ENCODE data around the gene NHP2. TPM values are rescaled to one million over a fixed set of nuclear protein-coding genes. Genes with fewer than 3 reads are reported as not detected.

Gene NHP2
- total and polyA plus RNA-seq, 9 of the 15 experiments (the other 6 are each of a cell fraction or from before 2014, with no cell fraction given), result 52.8 to 622 (median 144) TPM

DNA sequence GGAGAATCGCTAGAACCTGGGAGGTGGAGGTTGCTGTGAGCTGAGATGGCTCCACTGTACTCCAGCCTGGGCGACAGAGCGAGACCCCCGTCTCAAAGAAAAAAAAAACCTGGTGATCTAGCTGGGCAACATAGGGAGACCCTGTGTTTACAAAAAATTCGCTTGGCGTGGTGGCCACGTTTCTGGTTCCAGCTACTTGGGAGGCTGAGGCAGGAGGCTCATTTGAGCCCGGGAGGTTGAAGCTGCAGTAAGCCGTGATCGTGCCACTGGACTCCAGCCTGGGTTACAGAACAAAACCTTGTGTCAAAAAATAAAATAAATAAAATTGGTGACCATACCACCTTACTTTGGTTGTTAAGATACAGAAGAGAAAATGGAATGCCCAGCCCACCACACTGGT lies 48.9 kb upstream of the NHP2 start:
- FAIRE-seq (no peak), DNase-seq (ENCODE audit: extremely low read depth in 1 of 4, low spot score in 3 of 4) (no peak), ATAC-seq (no peak)
- H3K9ac ChIP-seq (ENCODE audit: insufficient read depth in 1 of 2, low read depth in 2 of 2, low read length in 2 of 2), result peak overlapping the region; percentile 40 to 81
- in situ Hi-C loops (cut with MboI) (no loop called here), intact Hi-C loops (cut with micrococcal nuclease) (no loop called here)
- peaks cover 26% of the 10 kb centered on the region for H4K20me1 ChIP-seq (replicated peaks; ENCODE audit: control insufficient read depth, insufficient read depth, low read length)
- no peaks in the 10 kb centered on the region for H3K9me3 ChIP-seq (replicated peaks; ENCODE audit: control insufficient read depth, insufficient read depth, low read depth, low read length)
- no peaks in the 10 kb centered on the region for H3K27me3 ChIP-seq (ENCODE audit: control insufficient read depth in 2 of 2, insufficient read depth in 2 of 2, low read length in 2 of 2)
- TF ChIP-seq SUPT5H (IDR thresholded peaks at IDR 0.05) (0 out of 2 replicates have a peak, but pooled peaks have one; percentile 15), ILK (tag; IDR thresholded peaks at IDR 0.05; ENCODE audit: borderline replicate concordance, low read depth) (no peak), SRSF9 (IDR thresholded peaks at IDR 0.05; ENCODE audit: borderline replicate concordance, low read depth, low read length) (no peak)
- TF ChIP-seq, protein P1, sequence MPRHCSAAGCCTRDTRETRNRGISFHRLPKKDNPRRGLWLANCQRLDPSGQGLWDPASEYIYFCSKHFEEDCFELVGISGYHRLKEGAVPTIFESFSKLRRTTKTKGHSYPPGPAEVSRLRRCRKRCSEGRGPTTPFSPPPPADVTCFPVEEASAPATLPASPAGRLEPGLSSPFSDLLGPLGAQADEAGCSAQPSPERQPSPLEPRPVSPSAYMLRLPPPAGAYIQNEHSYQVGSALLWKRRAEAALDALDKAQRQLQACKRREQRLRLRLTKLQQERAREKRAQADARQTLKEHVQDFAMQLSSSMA (CRISPR knock-in tag; IDR thresholded peaks at IDR 0.05), result no peak
- H3K4me2 ChIP-seq (ENCODE audit: insufficient read depth, low read length), result peak overlapping the region; percentile 67
- POLR2A ChIA-PET, result interaction anchor here (0.7 to 1.3 kb wide), 3 partner anchors 10 to 481 kb away, joined by 3 to 4 read pairs (median 4); no protein-coding TSS in a partner anchor
- H2AFZ ChIP-seq (ENCODE audit: low read depth, low read length), result 0 out of 2 replicates have a peak overlapping the region, but pooled peaks have one; percentile 18
- 86% methylated on average over 9 of the region's 10 CpGs for WGBS (ENCODE audit: insufficient coverage, low coverage, missing lambda C conversion rate)
- H3K9me1 ChIP-seq (ENCODE audit: control insufficient read depth, insufficient read depth, low read length), result peaks cover 5% of the 10 kb centered on the region
- H3K27ac ChIP-seq (ENCODE audit: extremely low read depth, low read depth, low read length), result no peak overlapping the region; the same call in 2 of the 3 replicates
- H3K36me3 ChIP-seq (ENCODE audit: control insufficient read depth, insufficient read depth, low read length), result peaks cover 23% of the 10 kb centered on the region
- H3K4me3 ChIP-seq, result peak overlapping the region; percentile 30
- peaks cover 15 to 17% of the 10 kb centered on the region in 2 experiments; a peak in 4 of 5 replicates for H3K4me1 ChIP-seq (replicated peaks in 1 of 2; ENCODE audit: control insufficient read depth in 2 of 2, insufficient read depth in 2 of 2, low read length in 2 of 2)
- H3K79me2 ChIP-seq (ENCODE audit: control insufficient read depth, insufficient read depth, low read length), result peaks cover 45% of the 10 kb centered on the region
- no TSS peak for BruUV-seq (replicated peaks)
- CTCF ChIA-PET (ENCODE audit: low intra/inter-chr PET ratio), result no interaction called here

DNA sequence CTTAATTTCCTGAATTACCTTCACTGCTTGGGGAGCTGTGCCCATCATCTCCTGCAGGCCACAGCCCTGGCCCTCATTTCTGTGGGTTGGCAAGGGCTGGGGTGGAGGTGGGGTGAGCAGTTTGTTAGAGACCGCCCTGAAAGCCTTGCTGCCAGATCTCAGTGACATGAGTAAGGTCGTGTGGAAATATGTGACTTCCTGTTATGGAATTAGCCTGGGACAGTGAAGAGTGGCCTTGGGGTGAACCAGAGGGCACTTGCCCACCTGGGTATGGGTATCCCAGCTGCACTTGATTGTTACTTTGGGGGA lies 48.2 kb upstream of the NHP2 start:
- Histone ChIP-seq H3K36me3 (ENCODE audit: control insufficient read depth, insufficient read depth, low read length) (peaks cover 17% of the 10 kb centered on the region), H3K79me2 (ENCODE audit: control insufficient read depth, insufficient read depth, low read length) (peaks cover 39% of the 10 kb centered on the region), H3K4me3 (no peak overlapping the region), H4K20me1 (replicated peaks; ENCODE audit: control insufficient read depth, insufficient read depth, low read length) (peaks cover 20% of the 10 kb centered on the region), H3K9ac (ENCODE audit: insufficient read depth in 1 of 2, low read depth in 2 of 2, low read length in 2 of 2) (peak overlapping the region in 1 of 2 experiments; percentile 45; a peak in 1 of 4 replicates), H2AFZ (ENCODE audit: low read depth, low read length) (no peak overlapping the region), H3K27me3 (ENCODE audit: control insufficient read depth in 2 of 2, insufficient read depth in 2 of 2, low read length in 2 of 2) (no peaks in the 10 kb centered on the region), H3K9me3 (replicated peaks; ENCODE audit: control insufficient read depth, insufficient read depth, low read depth, low read length) (no peaks in the 10 kb centered on the region), H3K27ac (ENCODE audit: extremely low read depth, low read depth, low read length) (no peak overlapping the region), H3K9me1 (ENCODE audit: control insufficient read depth, insufficient read depth, low read length) (peaks cover under 1% of the 10 kb centered on the region), H3K4me2 (ENCODE audit: insufficient read depth, low read length) (no peak overlapping the region), H3K4me1 (replicated peaks in 1 of 2; ENCODE audit: control insufficient read depth in 2 of 2, insufficient read depth in 2 of 2, low read length in 2 of 2) (peaks cover 11% of the 10 kb centered on the region in 2 experiments; a peak in 4 of 5 replicates)
- ChIA-PET CTCF (ENCODE audit: low intra/inter-chr PET ratio) (no interaction called here), POLR2A (interaction anchor here (0.7 kb wide), 1 partner anchor 482 kb away, joined by 3 read pairs; no protein-coding TSS in a partner anchor)
- WGBS (ENCODE audit: insufficient coverage, low coverage, missing lambda C conversion rate), result 49% methylated on average over 2 of the region's 2 CpGs
- no peak for ATAC-seq
- BruUV-seq (replicated peaks), result no TSS peak
- in situ Hi-C loops (cut with MboI), result no loop called here
- no peak for FAIRE-seq
- DNase-seq (ENCODE audit: extremely low read depth in 1 of 4, low spot score in 3 of 4), result peak in 1 of 4 experiments; percentile 5
- TF ChIP-seq CBX1 (IDR thresholded peaks at IDR 0.05; ENCODE audit: low read depth), result no peak
- no peak for TF ChIP-seq RBM17 (IDR thresholded peaks at IDR 0.05; ENCODE audit: borderline replicate concordance, low read depth, low read length)
- no peak for TF ChIP-seq FOXK2 (conservative IDR thresholded peaks at IDR 0.05 in 1 of 2, IDR thresholded peaks at IDR 0.05 in 1 of 2; ENCODE audit: low read depth in 2 of 2)
- TF ChIP-seq NFIC (IDR thresholded peaks at IDR 0.05), result no peak
- no peak for TF ChIP-seq CHD2 (IDR thresholded peaks at IDR 0.05; ENCODE audit: low read depth, low read length)
- no peak for TF ChIP-seq FOSL1 (tag; conservative IDR thresholded peaks at IDR 0.05)
- no peak for TF ChIP-seq BRF1 (IDR thresholded peaks at IDR 0.05; ENCODE audit: borderline replicate concordance, extremely low read depth, insufficient read length)
- intact Hi-C loops (cut with micrococcal nuclease), result no loop called here

Measured in K562 (cell line).